HepG2 (cell line): ENCODE data around the gene RNH1. TPM values are rescaled to one million over a fixed set of nuclear protein-coding genes. Genes with fewer than 3 reads are reported as not detected.
A peak's percentile ranks its signal among the peaks of the same experiment; 100 is the strongest.

ENCODE experiments used
- BORCS8-MEF2B ChIP-seq: sonication (generic); formaldehyde crosslinking; IDR thresholded peaks from 2 replicates; pipeline ENCODE4 v1.8.0; 2022; ENCODE audit warnings: mild to moderate bottlenecking, missing genetic modification reagents
- BRD4 ChIP-seq: sonication (generic); formaldehyde crosslinking; IDR thresholded peaks from 2 replicates; pipeline ENCODE4 v1.4.0; 2020; ENCODE audit warnings: missing genetic modification reagents
- HMG20A ChIP-seq: IDR thresholded peaks from 2 replicates; pipeline ENCODE4 v1.6.1; 2016; ENCODE audit warnings: borderline replicate concordance
- ISX ChIP-seq: sonication (generic); formaldehyde crosslinking; conservative IDR thresholded peaks from 2 replicates; pipeline ENCODE4 v1.5.0; 2020; ENCODE audit warnings: missing genetic modification reagents
- KDM1A ChIP-seq: IDR thresholded peaks from 2 replicates; pipeline ENCODE4 v1.6.1; 2016; ENCODE audit warnings: missing compliant biosample characterization
- KDM3A ChIP-seq: IDR thresholded peaks from 2 replicates; pipeline ENCODE4 v1.6.1; 2018; ENCODE audit warnings: low read depth, missing compliant biosample characterization
- KLF12 ChIP-seq: sonication (generic); formaldehyde crosslinking; IDR thresholded peaks from 2 replicates; pipeline ENCODE4 v1.4.0; 2020; ENCODE audit warnings: missing genetic modification reagents, borderline replicate concordance
- KLF15 ChIP-seq: sonication (generic); formaldehyde crosslinking; IDR thresholded peaks from 2 replicates; pipeline ENCODE4 v1.8.1; 2023; ENCODE audit warnings: borderline replicate concordance, mild to moderate bottlenecking, inconsistent platforms, missing genetic modification reagents, mixed read lengths
- NFE2L1 ChIP-seq: sonication (generic); formaldehyde crosslinking; IDR thresholded peaks from 2 replicates; pipeline ENCODE4 v1.4.0; 2020; ENCODE audit warnings: missing genetic modification reagents, mild to moderate bottlenecking, borderline replicate concordance
- NFIB ChIP-seq: sonication (generic); formaldehyde crosslinking; IDR thresholded peaks from 2 replicates; pipeline ENCODE4 v1.9.0; 2021; ENCODE audit warnings: missing genetic modification reagents, mild to moderate bottlenecking, borderline replicate concordance
- NONO ChIP-seq, 2 experiments: fragments of 450-650 bp in 1 of 2; sonication (generic) in 1 of 2; formaldehyde crosslinking in 1 of 2; IDR thresholded peaks in 1 of 2; conservative IDR thresholded peaks in 1 of 2; 2 replicates each; pipeline versions ENCODE4 v1.6.1 to v1.8.0; 2017 to 2022; ENCODE audit warnings: mild to moderate bottlenecking in 1 of 2, missing genetic modification reagents in 1 of 2, moderate library complexity in 1 of 2
- PPARG ChIP-seq: conservative IDR thresholded peaks from 2 replicates; pipeline ENCODE4 v1.6.1; 2016; ENCODE audit warnings: missing biosample characterization, missing genetic modification reagents
- STAG1 ChIP-seq: sonication (generic); formaldehyde crosslinking; IDR thresholded peaks from 2 replicates; pipeline ENCODE4 v1.4.0; 2020; ENCODE audit warnings: missing genetic modification reagents
- XBP1 ChIP-seq: sonication (generic); formaldehyde crosslinking; IDR thresholded peaks from 2 replicates; pipeline ENCODE4 v1.5.0; 2020; ENCODE audit warnings: missing genetic modification reagents
- ZBTB42 ChIP-seq: sonication (generic); formaldehyde crosslinking; IDR thresholded peaks from 2 replicates; pipeline ENCODE4 v1.5.0; 2020; ENCODE audit warnings: mild to moderate bottlenecking, missing genetic modification reagents
- ZNF3 ChIP-seq: IDR thresholded peaks from 2 replicates; pipeline ENCODE4 v1.7.0; 2017; ENCODE audit warnings: inconsistent platforms
- ZNF383 ChIP-seq: sonication (generic); formaldehyde crosslinking; IDR thresholded peaks from 2 replicates; pipeline ENCODE4 v1.4.0; 2020; ENCODE audit warnings: missing genetic modification reagents, mild to moderate bottlenecking, borderline replicate concordance
- ZNF557 ChIP-seq: sonication (generic); formaldehyde crosslinking; IDR thresholded peaks from 2 replicates; pipeline ENCODE4 v1.4.0; 2020; ENCODE audit warnings: missing genetic modification reagents
- polyA plus RNA-seq, 8 experiments: library from polyadenylated mRNA; depleted of rRNA in 3 of 8; stranded (reverse) in 7 of 8; unstranded in 1 of 8; fragments of >200 nt; fragmentation: Illumina TruSeq in 4 of 8; extraction: Trizol in 4 of 8; gene quantifications; 2 replicates each; pipeline versions ENCODE4 v1.2.1 to v1.2.3, GENCODE V29; 2011 to 2016; ENCODE audit warnings: low read depth in 4 of 8, missing spikeins in 1 of 8, mixed read lengths in 1 of 8; ENCODE audit not compliant: insufficient read depth in 1 of 8
- total RNA-seq, 5 experiments: library from RNA; depleted of rRNA; stranded (reverse); fragments of >200 nt; fragmentation: Illumina TruSeq; extraction: Trizol; gene quantifications; 2 replicates each; pipeline ENCODE4 v1.2.3, GENCODE V29; 2016; ENCODE audit warnings: low read depth in 1 of 5
- TF ChIP-seq, protein P1 (sequence below): sonication (generic); formaldehyde crosslinking; IDR thresholded peaks from 2 replicates; pipeline ENCODE4 v1.5.0; 2020; ENCODE audit warnings: mild to moderate bottlenecking, missing genetic modification reagents, moderate library complexity
- TF ChIP-seq, protein P2 (sequence below): IDR thresholded peaks from 2 replicates; pipeline ENCODE4 v1.6.1; 2016; ENCODE audit warnings: control low read depth
- TF ChIP-seq, protein P3 (sequence below): sonication (generic); formaldehyde crosslinking; IDR thresholded peaks from 2 replicates; pipeline ENCODE4 v1.5.0; 2020; ENCODE audit warnings: mild to moderate bottlenecking, missing genetic modification reagents
- TF ChIP-seq, protein P4 (sequence below): sonication (generic); IDR thresholded peaks from 2 replicates; pipeline ENCODE4 v1.6.1; 2016; ENCODE audit warnings: low read depth, borderline replicate concordance
- TF ChIP-seq, protein P5 (sequence below): sonication (generic); formaldehyde crosslinking; IDR thresholded peaks from 2 replicates; pipeline ENCODE4 v1.5.0; 2020; ENCODE audit warnings: missing genetic modification reagents, mild to moderate bottlenecking, borderline replicate concordance

The RNH1 gene
- total and polyA plus RNA-seq, 2 of the 13 experiments (the other 11 are each of a cell fraction or from before 2014, with no cell fraction given) = 36.0 to 74.1 TPM

DNA sequence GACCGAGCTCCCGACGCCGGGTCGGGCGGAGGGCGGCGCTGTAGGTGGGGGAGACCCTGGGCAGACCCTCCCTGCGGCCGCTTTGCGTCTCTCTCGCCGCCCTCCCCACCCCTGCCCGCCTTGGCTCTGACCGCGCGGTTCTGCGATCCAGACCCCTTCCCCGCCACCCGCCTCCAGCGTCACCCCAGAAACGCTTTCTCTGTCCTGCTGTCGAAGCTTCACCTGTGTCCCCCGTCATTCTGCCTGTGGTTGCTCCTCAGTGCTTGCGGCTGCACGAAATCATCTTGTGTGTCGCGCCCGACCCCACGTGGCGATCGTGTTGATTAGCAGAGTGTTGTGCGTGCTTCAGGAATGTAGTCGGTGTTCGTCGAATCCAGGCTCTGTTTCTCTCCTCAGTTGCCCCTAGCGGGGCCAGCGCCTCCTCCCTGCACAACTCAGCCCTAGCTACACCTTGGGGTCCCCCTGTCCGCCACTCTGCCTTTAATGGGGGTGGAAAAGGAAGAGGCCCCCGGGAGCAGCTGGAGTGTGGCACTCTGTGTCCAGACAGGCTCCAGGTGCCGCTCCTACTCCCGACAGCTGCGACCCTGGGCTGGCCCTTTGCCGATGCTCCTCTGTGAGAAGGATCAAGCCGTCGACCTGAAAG lies 56.1 kb downstream of the RNH1 start (continued):
- TF ChIP-seq NFE2L1 = 0 out of 2 replicates have a peak, but pooled peaks have one; percentile 26
- TF ChIP-seq PPARG = no peak
- TF ChIP-seq ZNF557 = no peak
- no peak for TF ChIP-seq BRD4
- TF ChIP-seq, protein P1, sequence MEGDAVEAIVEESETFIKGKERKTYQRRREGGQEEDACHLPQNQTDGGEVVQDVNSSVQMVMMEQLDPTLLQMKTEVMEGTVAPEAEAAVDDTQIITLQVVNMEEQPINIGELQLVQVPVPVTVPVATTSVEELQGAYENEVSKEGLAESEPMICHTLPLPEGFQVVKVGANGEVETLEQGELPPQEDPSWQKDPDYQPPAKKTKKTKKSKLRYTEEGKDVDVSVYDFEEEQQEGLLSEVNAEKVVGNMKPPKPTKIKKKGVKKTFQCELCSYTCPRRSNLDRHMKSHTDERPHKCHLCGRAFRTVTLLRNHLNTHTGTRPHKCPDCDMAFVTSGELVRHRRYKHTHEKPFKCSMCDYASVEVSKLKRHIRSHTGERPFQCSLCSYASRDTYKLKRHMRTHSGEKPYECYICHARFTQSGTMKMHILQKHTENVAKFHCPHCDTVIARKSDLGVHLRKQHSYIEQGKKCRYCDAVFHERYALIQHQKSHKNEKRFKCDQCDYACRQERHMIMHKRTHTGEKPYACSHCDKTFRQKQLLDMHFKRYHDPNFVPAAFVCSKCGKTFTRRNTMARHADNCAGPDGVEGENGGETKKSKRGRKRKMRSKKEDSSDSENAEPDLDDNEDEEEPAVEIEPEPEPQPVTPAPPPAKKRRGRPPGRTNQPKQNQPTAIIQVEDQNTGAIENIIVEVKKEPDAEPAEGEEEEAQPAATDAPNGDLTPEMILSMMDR = peak; percentile 86
- TF ChIP-seq ZBTB42 (CRISPR knock-in tag) = no peak
- TF ChIP-seq NONO (IDR thresholded peaks at IDR 0.05) = no peak
- 0 out of 2 replicates have a peak, but pooled peaks have one; percentile 42 for TF ChIP-seq NONO (CRISPR knock-in tag; conservative IDR thresholded peaks at IDR 0.05)
- TF ChIP-seq, protein P2, sequence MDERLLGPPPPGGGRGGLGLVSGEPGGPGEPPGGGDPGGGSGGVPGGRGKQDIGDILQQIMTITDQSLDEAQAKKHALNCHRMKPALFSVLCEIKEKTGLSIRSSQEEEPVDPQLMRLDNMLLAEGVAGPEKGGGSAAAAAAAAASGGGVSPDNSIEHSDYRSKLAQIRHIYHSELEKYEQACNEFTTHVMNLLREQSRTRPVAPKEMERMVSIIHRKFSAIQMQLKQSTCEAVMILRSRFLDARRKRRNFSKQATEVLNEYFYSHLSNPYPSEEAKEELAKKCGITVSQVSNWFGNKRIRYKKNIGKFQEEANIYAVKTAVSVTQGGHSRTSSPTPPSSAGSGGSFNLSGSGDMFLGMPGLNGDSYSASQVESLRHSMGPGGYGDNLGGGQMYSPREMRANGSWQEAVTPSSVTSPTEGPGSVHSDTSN (CRISPR knock-in tag) = no peak
- TF ChIP-seq BORCS8-MEF2B = 0 out of 2 replicates have a peak, but pooled peaks have one; percentile 20
- TF ChIP-seq ISX (CRISPR knock-in tag) = no peak
- TF ChIP-seq XBP1 (CRISPR knock-in tag) = no peak
- TF ChIP-seq, protein P3, sequence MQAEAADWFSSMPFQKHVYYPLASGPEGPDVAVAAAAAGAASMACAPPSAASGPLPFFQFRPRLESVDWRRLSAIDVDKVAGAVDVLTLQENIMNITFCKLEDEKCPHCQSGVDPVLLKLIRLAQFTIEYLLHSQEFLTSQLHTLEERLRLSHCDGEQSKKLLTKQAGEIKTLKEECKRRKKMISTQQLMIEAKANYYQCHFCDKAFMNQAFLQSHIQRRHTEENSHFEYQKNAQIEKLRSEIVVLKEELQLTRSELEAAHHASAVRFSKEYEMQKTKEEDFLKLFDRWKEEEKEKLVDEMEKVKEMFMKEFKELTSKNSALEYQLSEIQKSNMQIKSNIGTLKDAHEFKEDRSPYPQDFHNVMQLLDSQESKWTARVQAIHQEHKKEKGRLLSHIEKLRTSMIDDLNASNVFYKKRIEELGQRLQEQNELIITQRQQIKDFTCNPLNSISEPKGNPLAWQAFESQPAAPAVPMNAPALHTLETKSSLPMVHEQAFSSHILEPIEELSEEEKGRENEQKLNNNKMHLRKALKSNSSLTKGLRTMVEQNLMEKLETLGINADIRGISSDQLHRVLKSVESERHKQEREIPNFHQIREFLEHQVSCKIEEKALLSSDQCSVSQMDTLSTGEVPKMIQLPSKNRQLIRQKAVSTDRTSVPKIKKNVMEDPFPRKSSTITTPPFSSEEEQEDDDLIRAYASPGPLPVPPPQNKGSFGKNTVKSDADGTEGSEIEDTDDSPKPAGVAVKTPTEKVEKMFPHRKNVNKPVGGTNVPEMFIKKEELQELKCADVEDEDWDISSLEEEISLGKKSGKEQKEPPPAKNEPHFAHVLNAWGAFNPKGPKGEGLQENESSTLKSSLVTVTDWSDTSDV (CRISPR knock-in tag) = no peak
- no peak for TF ChIP-seq HMG20A (CRISPR knock-in tag)
- TF ChIP-seq STAG1 (CRISPR knock-in tag) = peak; percentile 81
- TF ChIP-seq KLF12 (CRISPR knock-in tag) = no peak
- TF ChIP-seq ZNF3 (CRISPR knock-in tag) = no peak
- TF ChIP-seq, protein P4, sequence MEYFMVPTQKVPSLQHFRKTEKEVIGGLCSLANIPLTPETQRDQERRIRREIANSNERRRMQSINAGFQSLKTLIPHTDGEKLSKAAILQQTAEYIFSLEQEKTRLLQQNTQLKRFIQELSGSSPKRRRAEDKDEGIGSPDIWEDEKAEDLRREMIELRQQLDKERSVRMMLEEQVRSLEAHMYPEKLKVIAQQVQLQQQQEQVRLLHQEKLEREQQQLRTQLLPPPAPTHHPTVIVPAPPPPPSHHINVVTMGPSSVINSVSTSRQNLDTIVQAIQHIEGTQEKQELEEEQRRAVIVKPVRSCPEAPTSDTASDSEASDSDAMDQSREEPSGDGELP = no peak
- TF ChIP-seq KLF15 = no peak
- no peak; the same call in 1 of the 2 replicates for TF ChIP-seq KDM3A (CRISPR knock-in tag)
- TF ChIP-seq, protein P5, sequence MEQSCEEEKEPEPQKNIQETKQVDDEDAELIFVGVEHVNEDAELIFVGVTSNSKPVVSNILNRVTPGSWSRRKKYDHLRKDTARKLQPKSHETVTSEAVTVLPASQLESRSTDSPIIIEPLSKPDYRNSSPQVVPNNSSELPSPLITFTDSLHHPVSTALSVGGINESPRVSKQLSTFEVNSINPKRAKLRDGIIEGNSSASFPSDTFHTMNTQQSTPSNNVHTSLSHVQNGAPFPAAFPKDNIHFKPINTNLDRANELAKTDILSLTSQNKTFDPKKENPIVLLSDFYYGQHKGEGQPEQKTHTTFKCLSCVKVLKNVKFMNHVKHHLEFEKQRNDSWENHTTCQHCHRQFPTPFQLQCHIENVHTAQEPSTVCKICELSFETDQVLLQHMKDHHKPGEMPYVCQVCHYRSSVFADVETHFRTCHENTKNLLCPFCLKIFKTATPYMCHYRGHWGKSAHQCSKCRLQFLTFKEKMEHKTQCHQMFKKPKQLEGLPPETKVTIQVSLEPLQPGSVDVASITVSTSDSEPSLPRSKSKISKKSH (CRISPR knock-in tag) = no peak
- no peak for TF ChIP-seq NFIB (CRISPR knock-in tag)
- no peak for TF ChIP-seq KDM1A
- TF ChIP-seq ZNF383 (CRISPR knock-in tag) = no peak
